Progenitor cell of endocrine pancreas (in vitro differentiated cells): ENCODE measurements around the gene TICRR. TPM values are rescaled to one million over a fixed set of nuclear protein-coding genes. Genes with fewer than 3 reads are reported as not detected.

Source experiments
- DNase-seq: peaks from one replicate; pipeline ENCODE4 v3.0.0; 2021; ENCODE audit warnings: low spot score; ENCODE audit not compliant: unreplicated experiment
- H3K27ac Mint-ChIP-seq: 2 replicates; pipeline ENCODE4 v1.8.0; 2021; ENCODE audit warnings: mild to moderate bottlenecking, moderate library complexity, mixed read lengths
- H3K27me3 Mint-ChIP-seq: 2 replicates; pipeline ENCODE4 v1.8.0; 2021; ENCODE audit warnings: mixed read lengths
- H3K36me3 Mint-ChIP-seq: 2 replicates; pipeline ENCODE4 v1.8.0; 2022; ENCODE audit warnings: mixed read lengths; ENCODE audit not compliant: insufficient read depth
- H3K4me1 Mint-ChIP-seq: 2 replicates; pipeline ENCODE4 v1.8.0; 2021; ENCODE audit warnings: low read depth, mixed read lengths
- H3K4me3 Mint-ChIP-seq: 2 replicates; pipeline ENCODE4 v1.8.0; 2021; ENCODE audit warnings: low read depth, mild to moderate bottlenecking, moderate library complexity, mixed read lengths
- H3K9me3 Mint-ChIP-seq: 2 replicates; pipeline ENCODE4 v1.8.0; 2021; ENCODE audit warnings: low read depth, mixed read lengths
- CTCF ChIP-seq: fragments of 200-600 bp; sonication (generic); IDR thresholded peaks from one replicate; pipeline ENCODE4 v1.5.0; 2021; ENCODE audit warnings: antibody characterized with exemption, mild to moderate bottlenecking; ENCODE audit not compliant: unreplicated experiment
- total RNA-seq: library from RNA; stranded (reverse); gene quantifications from 2 replicates; pipeline ENCODE4 v1.2.1, GENCODE V29; 2021

TICRR gene
- total RNA-seq, 1 donor from 2014 or later, result 13.9 TPM

GRCh38 chr15:89667706-89667960 lies 92.4 kb downstream of the TICRR start:
- Mint-ChIP-seq H3K4me1 (peaks cover 3% of the 10 kb centered on the region), H3K36me3 (no peaks in the 10 kb centered on the region), H3K27me3 (peaks cover 36% of the 10 kb centered on the region), H3K9me3 (no peaks in the 10 kb centered on the region), H3K4me3 (no peak overlapping the region), H3K27ac (no peak overlapping the region)
- DNase-seq, result no peak
- TF ChIP-seq CTCF, result no peak

GRCh38 chr15:89668171-89668570 lies 92.9 kb downstream of the TICRR start:
- peaks cover 3% of the 10 kb centered on the region for H3K4me1 Mint-ChIP-seq
- no peak overlapping the region for H3K27ac Mint-ChIP-seq
- TF ChIP-seq CTCF, result no peak
- no peaks in the 10 kb centered on the region for H3K9me3 Mint-ChIP-seq
- peaks cover 40% of the 10 kb centered on the region for H3K27me3 Mint-ChIP-seq
- DNase-seq, result no peak
- H3K36me3 Mint-ChIP-seq, result no peaks in the 10 kb centered on the region
- no peak overlapping the region for H3K4me3 Mint-ChIP-seq

- no peak for DNase-seq
- Mint-ChIP-seq H3K4me3 (no peak overlapping the region), H3K4me1 (peaks cover 3% of the 10 kb centered on the region), H3K9me3 (no peaks in the 10 kb centered on the region), H3K36me3 (no peaks in the 10 kb centered on the region), H3K27ac (no peak overlapping the region), H3K27me3 (peaks cover 43% of the 10 kb centered on the region)
- no peak for TF ChIP-seq CTCF
These were observed 94.1 kb downstream of the TICRR start for GRCh38 chr15:89669309-89669865.

GRCh38 chr15:89669941-89670340 lies 94.7 kb downstream of the TICRR start:
- DNase-seq, result no peak
- no peak overlapping the region for H3K4me3 Mint-ChIP-seq
- H3K27ac Mint-ChIP-seq, result no peak overlapping the region
- peaks cover under 1% of the 10 kb centered on the region for H3K4me1 Mint-ChIP-seq
- no peak for TF ChIP-seq CTCF
- H3K9me3 Mint-ChIP-seq, result no peaks in the 10 kb centered on the region
- H3K27me3 Mint-ChIP-seq, result peaks cover 37% of the 10 kb centered on the region
- H3K36me3 Mint-ChIP-seq, result no peaks in the 10 kb centered on the region

GRCh38 chr15:89670971-89671560 lies 95.8 kb downstream of the TICRR start:
- Mint-ChIP-seq H3K27ac (no peak overlapping the region), H3K27me3 (peaks cover 36% of the 10 kb centered on the region), H3K4me1 (no peaks in the 10 kb centered on the region), H3K9me3 (no peaks in the 10 kb centered on the region), H3K4me3 (no peak overlapping the region), H3K36me3 (no peaks in the 10 kb centered on the region)
- no peak for DNase-seq
- TF ChIP-seq CTCF, result no peak
